NCI-H446 treated with DMSO at 0.1 percent for 48 hours (cell line): ENCODE data around the gene ARRDC4.

Source experiments
- DNase-seq: peaks from one replicate; lab custom pipeline; 2025; lab: John Stamatoyannopoulos, UW

Gene ARRDC4

GRCh38 chr15:97960364-97961066 lies at the start of gene ARRDC4:
Gene ARRDC4 (plus strand): TSS chr15:97960703. CDS start chr15:97960862, 159 bp downstream.
- peak; percentile 76 for DNase-seq

DNA sequence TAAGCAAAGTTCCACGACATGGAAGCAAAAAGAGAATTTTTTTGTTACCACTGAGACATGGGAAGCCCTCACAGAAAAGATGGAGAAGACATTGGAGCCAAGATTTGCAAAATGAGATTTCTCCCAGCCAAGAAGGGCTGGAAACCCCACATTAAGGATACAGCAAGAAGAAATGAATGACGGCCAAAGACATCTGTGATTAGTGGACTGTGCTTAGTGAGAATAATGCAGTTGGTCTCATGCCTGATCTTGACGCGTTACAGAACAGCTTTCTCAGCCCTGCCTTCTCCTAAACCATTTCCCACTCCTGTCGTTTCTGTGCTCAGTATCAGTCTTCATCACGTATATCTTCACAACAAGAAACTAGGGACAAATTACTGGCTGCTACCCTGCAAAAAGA lies 45.8 kb upstream of the ARRDC4 start:
- no peak for DNase-seq

- no peak for DNase-seq
Observed at GRCh38 chr15:97915261-97915660, 45.2 kb upstream of the ARRDC4 start.

- no peak for DNase-seq
Observed at GRCh38 chr15:97921296-97921865, 39.1 kb upstream of the ARRDC4 start.

- DNase-seq: no peak
Observed at GRCh38 chr15:97929456-97930229, 30.9 kb upstream of the ARRDC4 start.

DNA sequence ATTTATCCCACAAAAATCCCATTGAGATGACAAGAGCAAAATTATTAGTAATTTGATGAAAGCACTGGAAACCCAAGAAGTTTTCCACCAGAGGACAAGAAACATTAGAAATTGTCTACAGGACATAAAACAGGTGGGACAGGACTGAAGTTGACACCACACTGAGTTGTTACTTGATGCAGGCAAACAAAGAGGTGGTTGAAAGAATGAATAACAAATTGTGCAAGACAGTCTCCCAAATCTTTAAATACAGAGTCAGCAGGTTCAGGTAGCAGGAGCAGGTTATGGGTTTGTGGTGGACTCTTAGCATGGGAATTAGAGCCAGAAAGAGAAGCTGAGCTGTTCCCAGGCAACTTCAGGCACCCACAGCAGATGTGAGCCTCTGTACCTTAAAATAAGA lies 30.3 kb upstream of the ARRDC4 start:
- no peak for DNase-seq

GRCh38 chr15:97931314-97931713 lies 29.2 kb upstream of the ARRDC4 start:
- DNase-seq: no peak

- DNase-seq: no peak
Observed at GRCh38 chr15:97933589-97933988, 26.9 kb upstream of the ARRDC4 start.

- DNase-seq: no peak
Observed at GRCh38 chr15:97940993-97941392, 19.5 kb upstream of the ARRDC4 start.

DNA sequence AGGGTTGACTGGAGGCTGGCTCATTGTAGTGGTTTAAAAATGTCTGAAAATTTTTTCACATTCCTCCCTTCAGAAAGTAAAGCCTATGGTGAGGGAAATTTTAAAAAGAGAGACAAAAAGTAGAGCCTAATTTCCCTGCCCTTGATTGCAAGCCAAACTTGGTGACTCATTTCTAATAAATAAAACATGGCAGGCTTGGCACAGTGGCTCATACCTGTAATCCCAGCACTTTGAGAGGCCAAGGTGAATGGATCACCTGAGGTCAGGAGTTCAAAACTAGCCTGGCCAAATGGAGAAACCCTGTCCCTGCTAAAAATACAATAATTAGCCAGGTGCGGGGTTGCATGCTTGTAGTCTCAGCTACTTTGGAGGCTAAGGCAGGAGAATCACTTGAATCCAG lies 18.9 kb upstream of the ARRDC4 start:
- no peak for DNase-seq

DNA sequence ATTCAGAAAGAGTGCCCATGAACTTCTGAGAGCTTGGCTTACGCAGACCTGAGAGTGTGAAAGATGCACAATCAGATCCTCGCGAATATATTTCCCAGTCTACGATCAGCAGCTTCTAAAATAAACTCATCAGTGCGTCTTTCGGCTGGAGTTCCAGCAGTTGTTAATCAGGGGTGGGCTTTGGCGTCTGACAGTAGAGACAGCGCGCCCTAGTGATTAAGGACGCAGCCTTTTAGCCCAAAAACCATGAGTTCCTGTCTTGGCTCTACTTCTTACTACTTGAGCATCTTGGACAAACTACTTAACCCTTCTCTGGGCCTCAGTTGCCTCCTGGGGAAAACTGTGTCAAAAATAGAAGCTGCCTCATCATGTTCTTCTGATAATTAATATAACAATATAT lies 15.8 kb upstream of the ARRDC4 start:
- no peak for DNase-seq

DNA sequence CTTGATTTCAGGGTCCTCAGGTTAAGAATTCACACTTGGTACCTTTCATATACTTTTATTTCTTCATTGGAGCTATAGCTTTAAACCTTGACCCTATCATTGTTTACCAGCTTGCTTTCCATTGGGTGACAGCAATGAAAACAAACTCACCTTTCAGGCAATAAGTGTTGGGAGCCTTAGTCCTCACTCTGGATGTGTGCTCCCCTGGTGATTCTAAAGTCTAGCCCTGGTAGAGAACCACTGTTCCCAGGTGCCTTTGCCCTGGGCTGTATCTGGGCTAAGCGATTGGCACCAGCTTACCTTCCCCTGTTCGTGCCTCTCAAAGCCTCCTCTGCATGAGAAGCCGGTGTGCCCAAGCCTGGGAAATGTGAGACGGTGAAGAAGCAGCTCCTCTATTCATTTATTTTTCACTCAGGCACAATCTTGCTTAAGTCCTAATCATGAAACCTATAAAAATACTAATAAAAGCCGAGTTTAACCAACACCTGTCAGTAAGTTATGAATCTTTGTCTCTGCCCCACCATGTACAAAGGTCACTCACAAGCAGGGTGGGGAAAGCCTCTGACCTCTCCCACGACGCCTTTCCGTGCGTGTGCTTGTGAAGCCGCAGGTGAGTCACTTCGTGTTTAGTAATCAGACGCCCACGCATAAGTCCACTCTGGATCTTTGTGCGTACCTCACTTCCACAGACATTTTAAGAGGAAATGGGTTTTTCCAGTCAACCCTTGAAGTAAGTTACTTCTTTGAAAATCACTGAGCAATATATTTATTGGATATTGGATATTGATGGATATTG lies 12.8 kb upstream of the ARRDC4 start:
- no peak for DNase-seq

- no peak for DNase-seq
Observed at GRCh38 chr15:97953254-97953653, 7.2 kb upstream of the ARRDC4 start.

GRCh38 chr15:97953748-97954147 lies 6.8 kb upstream of the ARRDC4 start:
- DNase-seq: no peak

DNA sequence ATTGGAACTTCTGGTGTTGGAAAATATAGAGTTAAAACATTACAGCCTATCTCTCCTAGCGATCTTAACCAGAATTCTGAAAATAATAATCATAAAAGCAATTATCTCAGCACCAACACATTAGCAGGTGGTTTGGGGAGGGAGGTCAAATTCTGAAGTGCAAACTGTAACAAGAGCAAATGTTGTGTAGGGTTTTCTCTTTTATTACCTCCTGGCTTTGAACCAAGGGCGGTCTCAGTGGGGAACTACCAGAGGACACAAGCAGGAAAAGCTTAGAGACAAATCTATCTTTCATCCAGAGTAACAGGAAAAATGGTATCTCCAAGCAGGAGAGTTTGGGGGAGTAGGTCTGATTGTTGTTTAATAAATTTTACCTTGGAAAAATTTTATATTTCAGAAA lies 5.5 kb upstream of the ARRDC4 start:
- no peak for DNase-seq

GRCh38 chr15:97955529-97955928 lies 5.0 kb upstream of the ARRDC4 start:
- DNase-seq: no peak

GRCh38 chr15:97959724-97960363 lies 659 bp upstream of the ARRDC4 start:
- no peak for DNase-seq

DNA sequence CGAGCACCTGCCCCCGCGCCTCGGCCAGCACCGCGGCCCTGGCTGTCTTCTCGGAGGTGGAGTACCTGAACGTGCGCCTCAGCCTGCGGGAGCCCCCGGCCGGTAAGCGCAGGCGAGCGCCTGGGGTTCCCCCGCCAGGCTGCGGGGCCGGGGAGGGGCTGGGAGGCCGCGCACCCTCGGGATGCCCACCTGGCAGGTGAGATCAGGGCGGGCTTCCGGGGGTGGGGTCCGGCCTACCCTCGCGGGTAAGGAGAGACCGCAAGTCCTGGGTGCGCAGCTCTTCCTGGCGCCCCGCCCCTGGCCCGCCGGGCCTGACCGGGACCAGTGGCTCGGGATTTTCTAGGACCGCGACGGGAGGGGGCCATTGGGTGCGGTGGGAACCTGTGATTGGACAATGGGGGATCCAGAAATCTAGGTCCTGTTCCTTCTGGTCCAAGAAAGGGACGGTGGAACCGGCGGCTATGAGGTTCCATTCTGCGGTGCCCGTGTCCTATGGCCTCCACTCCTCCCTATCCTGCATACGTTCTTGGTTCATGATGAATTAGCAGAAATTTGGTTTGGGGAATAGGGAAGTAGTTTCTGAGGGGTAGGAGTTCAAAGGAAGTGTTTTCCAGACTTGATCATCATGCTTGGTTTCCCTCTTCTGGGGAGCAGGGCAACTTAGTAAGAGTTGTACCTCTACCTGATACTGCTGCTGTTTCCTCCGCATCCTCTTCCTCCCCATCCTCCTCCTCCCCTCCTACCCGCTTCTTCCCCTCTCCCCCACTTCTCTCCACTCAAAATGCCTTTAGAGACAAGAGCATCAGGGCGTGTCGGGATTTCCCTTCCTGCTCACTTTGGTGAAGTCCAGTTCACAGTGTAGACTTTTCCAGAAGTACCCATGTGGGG lies 808 bp downstream of the ARRDC4 start:
- no peak for DNase-seq

DNA sequence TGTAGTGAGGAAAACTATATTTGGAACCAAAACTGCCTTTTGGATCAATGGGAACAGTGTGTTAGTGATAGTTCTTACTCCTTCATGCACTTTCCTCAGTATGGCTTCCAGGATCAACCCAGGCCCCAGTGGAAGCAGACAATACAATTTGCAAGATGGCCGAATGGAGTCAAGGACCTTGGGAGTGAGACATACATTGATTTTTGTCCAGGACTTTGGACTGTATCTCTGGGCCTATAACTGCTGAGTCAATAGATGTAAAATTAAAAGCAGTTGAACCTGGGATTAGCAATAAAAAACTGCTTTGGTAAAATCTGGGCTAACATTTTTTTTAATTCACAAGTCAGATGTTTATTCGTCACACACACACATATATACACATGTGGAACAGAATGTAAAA lies 1.8 kb downstream of the ARRDC4 start:
- no peak for DNase-seq

DNA sequence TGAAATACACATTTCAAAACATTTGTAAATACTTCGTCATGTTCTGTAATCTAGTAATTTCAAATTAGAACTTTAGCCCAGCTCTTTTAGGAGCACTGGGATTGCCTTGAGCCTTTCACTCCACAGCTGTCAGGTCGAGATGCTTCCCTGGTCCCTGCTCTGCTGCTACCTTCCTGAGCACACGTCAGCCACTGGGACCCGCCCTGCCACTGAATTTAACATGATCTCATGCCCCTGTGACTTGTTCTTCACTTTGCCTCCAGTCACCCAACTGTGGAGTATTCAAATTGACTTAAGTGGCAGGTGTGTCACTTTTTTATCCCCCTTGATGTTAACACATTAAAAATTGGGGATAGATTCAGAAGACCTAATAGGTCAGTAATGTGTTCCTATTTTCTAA lies 3.3 kb downstream of the ARRDC4 start:
- DNase-seq: no peak

- DNase-seq: no peak
Observed at GRCh38 chr15:97966246-97966645, 5.7 kb downstream of the ARRDC4 start.
